Activated CD4-positive, alpha-beta memory T cell treated with anti-CD3 and anti-CD28 coated beads, Interleukin-2, amount 10 ng/mL, durations not matched to agents 7 days and 5 days (primary cell): ENCODE results near the gene CDK5RAP3. TPM values are rescaled to one million over a fixed set of nuclear protein-coding genes. Genes with fewer than 3 reads are reported as not detected.
"Not testable (repeated sequence)": the region's sequence is repeated elsewhere in the genome, so short reads cannot be mapped to it uniquely, and the experiment has no call there.

Experiments used
- CTCF ChIA-PET: fragments of 350-600 bp; sonication (Branson Sonifier 250); formaldehyde crosslinking; loops from one replicate; lab custom pipeline; 2021; ENCODE audit warnings: antibody characterized with exemption, inconsistent platforms; lab: Charles Lee
- POLR2A ChIA-PET: fragments of 350-600 bp; sonication (Branson Sonifier 250); formaldehyde crosslinking; loops from one replicate; lab custom pipeline; 2021; ENCODE audit warnings: antibody characterized with exemption; lab: Charles Lee
- DNase-seq: peaks from one replicate; pipeline ENCODE4 v3.0.0-alpha.2; 2020
- H3K27ac Mint-ChIP-seq: one replicate; pipeline ENCODE4 v1.8.0; 2021; ENCODE audit warnings: mild to moderate bottlenecking, mixed read lengths
- H3K27me3 Mint-ChIP-seq: one replicate; pipeline ENCODE4 v1.8.0; 2021; ENCODE audit warnings: mixed read lengths
- H3K36me3 Mint-ChIP-seq: one replicate; pipeline ENCODE4 v1.8.0; 2021; ENCODE audit warnings: low read depth, mixed read lengths
- H3K4me1 Mint-ChIP-seq: one replicate; pipeline ENCODE4 v1.8.0; 2021; ENCODE audit warnings: mixed read lengths
- H3K4me3 Mint-ChIP-seq: one replicate; pipeline ENCODE4 v1.8.0; 2021; ENCODE audit warnings: mild to moderate bottlenecking, mixed read lengths
- H3K9me3 Mint-ChIP-seq: one replicate; pipeline ENCODE4 v1.8.0; 2021; ENCODE audit warnings: mixed read lengths
- total RNA-seq, 2 experiments: library from RNA; stranded (reverse); gene quantifications; one replicate each; pipeline ENCODE4 v1.2.3, GENCODE V29; 2021

The CDK5RAP3 gene
- total RNA-seq, 2 experiments from 2014 or later = 194 to 205 TPM

- POLR2A ChIA-PET = interaction anchor here (0.7 to 3.5 kb wide), 2 partner anchors 11 to 17 kb away, joined by 3 to 18 read pairs; partner anchors contain the start of gene CDK5RAP3
- Mint-ChIP-seq H3K27ac (no peak overlapping the region), H3K4me3 (no peak overlapping the region), H3K36me3 (peaks cover 61% of the 10 kb centered on the region), H3K27me3 (no peaks in the 10 kb centered on the region), H3K9me3 (no peaks in the 10 kb centered on the region), H3K4me1 (peaks cover 18% of the 10 kb centered on the region)
- CTCF ChIA-PET = interaction anchor here (0.6 to 7.1 kb wide), 6 partner anchors 11 to 139 kb away, joined by 4 to 185 read pairs (median 6); partner anchors contain the start of gene CDK5RAP3
- no peak for DNase-seq
These were observed 11.2 kb downstream of the CDK5RAP3 start for GRCh38 chr17:47982091-47982617.

GRCh38 chr17:47982645-47983390 is 11.9 kb downstream of the CDK5RAP3 start:
- no peaks in the 10 kb centered on the region for H3K9me3 Mint-ChIP-seq
- no peaks in the 10 kb centered on the region for H3K27me3 Mint-ChIP-seq
- ChIA-PET CTCF (interaction anchor here (1.1 to 5.3 kb wide), 4 partner anchors 12 to 34 kb away, joined by 3 to 33 read pairs (median 8); partner anchors contain the start of gene CDK5RAP3), POLR2A (interaction anchor here (1.3 to 3.5 kb wide), 3 partner anchors 11 to 65 kb away, joined by 3 to 18 read pairs (median 4); partner anchors contain the start of genes CDK5RAP3 and NFE2L1)
- no peak overlapping the region for H3K4me3 Mint-ChIP-seq
- no peak overlapping the region for H3K27ac Mint-ChIP-seq
- H3K4me1 Mint-ChIP-seq = peaks cover 19% of the 10 kb centered on the region
- H3K36me3 Mint-ChIP-seq = peaks cover 56% of the 10 kb centered on the region
- DNase-seq = no peak

GRCh38 chr17:47983492-47984223 is 12.7 kb downstream of the CDK5RAP3 start:
- Mint-ChIP-seq H3K36me3 (peaks cover 51% of the 10 kb centered on the region), H3K27ac (no peak overlapping the region)
- CTCF ChIA-PET = interaction anchor here (0.6 to 1.8 kb wide), 4 partner anchors 13 to 33 kb away, joined by 3 to 9 read pairs (median 4); partner anchors contain the start of gene CDK5RAP3

GRCh38 chr17:47986520-47986919 is 15.6 kb downstream of the CDK5RAP3 start:
- no peak for DNase-seq
- Mint-ChIP-seq H3K36me3 (peaks cover 26% of the 10 kb centered on the region), H3K27me3 (peaks cover 2% of the 10 kb centered on the region), H3K4me1 (peaks cover 28% of the 10 kb centered on the region), H3K4me3 (no peak overlapping the region), H3K27ac (no peak overlapping the region), H3K9me3 (no peaks in the 10 kb centered on the region)
- CTCF ChIA-PET = interaction anchor here (0.5 to 1.5 kb wide), 3 partner anchors 8 to 134 kb away, joined by 3 to 4 read pairs (median 3); no protein-coding TSS in a partner anchor
- POLR2A ChIA-PET = interaction anchor here (0.8 kb wide), 1 partner anchor 15 kb away, joined by 3 read pairs; the partner anchor contains the start of gene CDK5RAP3

More at GRCh38 chr17:47983492-47984223, 12.7 kb downstream of the CDK5RAP3 start:
- Mint-ChIP-seq H3K27me3 (no peaks in the 10 kb centered on the region), H3K4me1 (peaks cover 24% of the 10 kb centered on the region), H3K4me3 (no peak overlapping the region), H3K9me3 (no peaks in the 10 kb centered on the region)
- POLR2A ChIA-PET = interaction anchor here (1.3 to 1.7 kb wide), 2 partner anchors 28 to 65 kb away, joined by 3 to 4 read pairs; partner anchors contain the start of gene NFE2L1
- no peak for DNase-seq

GRCh38 chr17:47987240-47987835 is 16.4 kb downstream of the CDK5RAP3 start:
- H3K36me3 Mint-ChIP-seq = peaks cover 22% of the 10 kb centered on the region
- H3K4me3 Mint-ChIP-seq = no peak overlapping the region
- no peak for DNase-seq
- POLR2A ChIA-PET = interaction anchor here (0.8 kb wide), 1 partner anchor 16 kb away, joined by 3 read pairs; the partner anchor contains the start of gene CDK5RAP3
- no peaks in the 10 kb centered on the region for H3K9me3 Mint-ChIP-seq
- H3K4me1 Mint-ChIP-seq = peaks cover 25% of the 10 kb centered on the region
- peaks cover 4% of the 10 kb centered on the region for H3K27me3 Mint-ChIP-seq
- CTCF ChIA-PET = interaction anchor here (0.5 to 1.5 kb wide), 3 partner anchors 9 to 133 kb away, joined by 3 to 4 read pairs (median 3); no protein-coding TSS in a partner anchor
- H3K27ac Mint-ChIP-seq = no peak overlapping the region

GRCh38 chr17:47988445-47988844 is 17.5 kb downstream of the CDK5RAP3 start:
- H3K27ac Mint-ChIP-seq, H3K4me3 Mint-ChIP-seq, H3K9me3 Mint-ChIP-seq, H3K27me3 Mint-ChIP-seq, DNase-seq, CTCF ChIA-PET: not testable (repeated sequence)
- POLR2A ChIA-PET = interaction anchor here (0.9 kb wide), 1 partner anchor 11 kb away, joined by 3 read pairs; no protein-coding TSS in a partner anchor
- Mint-ChIP-seq H3K4me1 (peaks cover 20% of the 10 kb centered on the region), H3K36me3 (peaks cover 14% of the 10 kb centered on the region)

- Mint-ChIP-seq H3K36me3 (peaks cover 7% of the 10 kb centered on the region), H3K9me3 (no peaks in the 10 kb centered on the region), H3K4me3 (no peak overlapping the region), H3K27me3 (peaks cover 12% of the 10 kb centered on the region), H3K27ac (no peak overlapping the region), H3K4me1 (peaks cover 19% of the 10 kb centered on the region)
- CTCF ChIA-PET = interaction anchor here (1.8 to 2.0 kb wide), 2 partner anchors 11 to 18 kb away, joined by 6 to 7 read pairs; partner anchors contain the start of gene CDK5RAP3
- POLR2A ChIA-PET = interaction anchor here (0.9 to 1.4 kb wide), 2 partner anchors 11 to 94 kb away, joined by 3 read pairs; no protein-coding TSS in a partner anchor
- DNase-seq = no peak
These were observed 18.2 kb downstream of the CDK5RAP3 start for GRCh38 chr17:47989159-47989558.

GRCh38 chr17:47989700-47990099 is 18.8 kb downstream of the CDK5RAP3 start:
- peaks cover 6% of the 10 kb centered on the region for H3K36me3 Mint-ChIP-seq
- no peaks in the 10 kb centered on the region for H3K9me3 Mint-ChIP-seq
- CTCF ChIA-PET = interaction anchor here (1.8 to 2.0 kb wide), 3 partner anchors 11 to 90 kb away, joined by 6 to 7 read pairs (median 6); partner anchors contain the start of gene CDK5RAP3
- POLR2A ChIA-PET = interaction anchor here (1.4 kb wide), 1 partner anchor 94 kb away, joined by 3 read pairs; no protein-coding TSS in a partner anchor
- no peak overlapping the region for H3K27ac Mint-ChIP-seq
- no peak overlapping the region for H3K4me3 Mint-ChIP-seq
- DNase-seq = no peak
- H3K4me1 Mint-ChIP-seq = peaks cover 19% of the 10 kb centered on the region
- peaks cover 16% of the 10 kb centered on the region for H3K27me3 Mint-ChIP-seq

- H3K4me3 Mint-ChIP-seq = no peak overlapping the region
These were observed 20.2 kb downstream of the CDK5RAP3 start for GRCh38 chr17:47990962-47991731.

GRCh38 chr17:47992216-47992615 is 21.3 kb downstream of the CDK5RAP3 start:
- POLR2A ChIA-PET = no interaction called here
- Mint-ChIP-seq H3K4me1 (peaks cover 19% of the 10 kb centered on the region), H3K4me3 (no peak overlapping the region), H3K36me3 (no peaks in the 10 kb centered on the region), H3K27ac (no peak overlapping the region), H3K27me3 (peaks cover 21% of the 10 kb centered on the region), H3K9me3 (no peaks in the 10 kb centered on the region)
- DNase-seq = no peak
- CTCF ChIA-PET = no interaction called here

More at GRCh38 chr17:47990962-47991731, 20.2 kb downstream of the CDK5RAP3 start:
- POLR2A ChIA-PET = interaction anchor here (1.0 kb wide), 1 partner anchor 23 kb away, joined by 3 read pairs; no protein-coding TSS in a partner anchor
- H3K4me1 Mint-ChIP-seq = peaks cover 19% of the 10 kb centered on the region
- no peak for DNase-seq
- H3K9me3 Mint-ChIP-seq = no peaks in the 10 kb centered on the region
- no peak overlapping the region for H3K27ac Mint-ChIP-seq
- no peaks in the 10 kb centered on the region for H3K36me3 Mint-ChIP-seq
- peaks cover 16% of the 10 kb centered on the region for H3K27me3 Mint-ChIP-seq
- CTCF ChIA-PET = interaction anchor here (1.8 to 2.0 kb wide), 3 partner anchors 13 to 89 kb away, joined by 6 to 7 read pairs (median 6); partner anchors contain the start of gene CDK5RAP3

- Mint-ChIP-seq H3K36me3 (no peaks in the 10 kb centered on the region), H3K4me3 (no peak overlapping the region), H3K27ac (no peak overlapping the region), H3K4me1 (peaks cover 17% of the 10 kb centered on the region), H3K27me3 (peaks cover 21% of the 10 kb centered on the region), H3K9me3 (no peaks in the 10 kb centered on the region)
- no peak for DNase-seq
- ChIA-PET CTCF (interaction anchor here (0.9 to 1.3 kb wide), 2 partner anchors 18 to 47 kb away, joined by 3 to 6 read pairs; no protein-coding TSS in a partner anchor), POLR2A (interaction anchor here (1.5 kb wide), 1 partner anchor 97 kb away, joined by 3 read pairs; the partner anchor contains the start of gene SP2)
These were observed 22.2 kb downstream of the CDK5RAP3 start for GRCh38 chr17:47993031-47993564.
